RWPE2 (cell line): ENCODE data around the gene IFT88.

Source experiments
- ATAC-seq: fragments of 200-7000 bp; cut with Tn5 transposase; 3 replicates; pipeline ENCODE4 v1.9.1; 2021; ENCODE audit warnings: low read depth
- DNase-seq: peaks from one replicate; pipeline ENCODE4 v3.0.0-alpha.2; 2020; ENCODE audit warnings: low spot score
- H3K27ac ChIP-seq: fragments of 450-650 bp; 2 replicates; pipeline ENCODE4 v1.5.1; 2017; ENCODE audit warnings: mild to moderate bottlenecking; ENCODE audit not compliant: poor library complexity, severe bottlenecking
- H3K27me3 ChIP-seq: fragments of 250-450 bp; sonication (Bioruptor Pico); 2 replicates; pipeline ENCODE4 v1.5.1; 2021; ENCODE audit warnings: mild to moderate bottlenecking, moderate library complexity; ENCODE audit not compliant: insufficient read depth, poor library complexity, severe bottlenecking
- H3K36me3 ChIP-seq: fragments of 250-450 bp; sonication (Bioruptor Pico); 2 replicates; pipeline ENCODE4 v1.5.1; 2020; ENCODE audit warnings: low read depth, mild to moderate bottlenecking, moderate library complexity
- H3K4me1 ChIP-seq: fragments of 250-450 bp; sonication (Bioruptor Pico); 2 replicates; pipeline ENCODE4 v1.5.1; 2021; ENCODE audit warnings: mild to moderate bottlenecking, moderate library complexity; ENCODE audit not compliant: insufficient read depth, poor library complexity, severe bottlenecking
- H3K4me3 ChIP-seq: fragments of 250-450 bp; sonication (Bioruptor Pico); 2 replicates; pipeline ENCODE4 v1.5.1; 2021; ENCODE audit warnings: mild to moderate bottlenecking, moderate library complexity; ENCODE audit not compliant: severe bottlenecking
- H3K9me3 ChIP-seq: fragments of 250-450 bp; sonication (Bioruptor Pico); 2 replicates; pipeline ENCODE4 v1.5.1; 2021; ENCODE audit warnings: mild to moderate bottlenecking, moderate library complexity; ENCODE audit not compliant: severe bottlenecking
- CTCF ChIP-seq: fragments of 450-650 bp; IDR thresholded peaks from one replicate; pipeline ENCODE4 v1.5.1; 2017; ENCODE audit warnings: mild to moderate bottlenecking, moderate library complexity; ENCODE audit not compliant: poor library complexity, severe bottlenecking

The IFT88 gene

GRCh38 chr13:20684546-20684945 lies 117.6 kb downstream of the IFT88 start:
- no peaks in the 10 kb centered on the region for H3K9me3 ChIP-seq
- no peak overlapping the region for H3K4me3 ChIP-seq
- DNase-seq = no peak
- no peaks in the 10 kb centered on the region for H3K36me3 ChIP-seq
- no peak overlapping the region for H3K27ac ChIP-seq
- ATAC-seq = no peak
- H3K4me1 ChIP-seq = no peaks in the 10 kb centered on the region
- no peak for TF ChIP-seq CTCF
- H3K27me3 ChIP-seq = no peaks in the 10 kb centered on the region

- H3K27me3 ChIP-seq = no peaks in the 10 kb centered on the region
- no peak for TF ChIP-seq CTCF
- no peaks in the 10 kb centered on the region for H3K4me1 ChIP-seq
- H3K4me3 ChIP-seq = no peak overlapping the region
- DNase-seq = no peak
- ATAC-seq = no peak
- no peaks in the 10 kb centered on the region for H3K9me3 ChIP-seq
- H3K27ac ChIP-seq = no peak overlapping the region
- no peaks in the 10 kb centered on the region for H3K36me3 ChIP-seq
These were observed 118.1 kb downstream of the IFT88 start for GRCh38 chr13:20685092-20685491.

GRCh38 chr13:20686167-20686566 lies 119.2 kb downstream of the IFT88 start:
- H3K4me3 ChIP-seq = no peak overlapping the region
- H3K27ac ChIP-seq = no peak overlapping the region
- H3K4me1 ChIP-seq = no peaks in the 10 kb centered on the region
- H3K36me3 ChIP-seq = no peaks in the 10 kb centered on the region
- no peak for TF ChIP-seq CTCF
- no peak for DNase-seq
- H3K27me3 ChIP-seq = no peaks in the 10 kb centered on the region
- no peak for ATAC-seq
- H3K9me3 ChIP-seq = no peaks in the 10 kb centered on the region

DNA sequence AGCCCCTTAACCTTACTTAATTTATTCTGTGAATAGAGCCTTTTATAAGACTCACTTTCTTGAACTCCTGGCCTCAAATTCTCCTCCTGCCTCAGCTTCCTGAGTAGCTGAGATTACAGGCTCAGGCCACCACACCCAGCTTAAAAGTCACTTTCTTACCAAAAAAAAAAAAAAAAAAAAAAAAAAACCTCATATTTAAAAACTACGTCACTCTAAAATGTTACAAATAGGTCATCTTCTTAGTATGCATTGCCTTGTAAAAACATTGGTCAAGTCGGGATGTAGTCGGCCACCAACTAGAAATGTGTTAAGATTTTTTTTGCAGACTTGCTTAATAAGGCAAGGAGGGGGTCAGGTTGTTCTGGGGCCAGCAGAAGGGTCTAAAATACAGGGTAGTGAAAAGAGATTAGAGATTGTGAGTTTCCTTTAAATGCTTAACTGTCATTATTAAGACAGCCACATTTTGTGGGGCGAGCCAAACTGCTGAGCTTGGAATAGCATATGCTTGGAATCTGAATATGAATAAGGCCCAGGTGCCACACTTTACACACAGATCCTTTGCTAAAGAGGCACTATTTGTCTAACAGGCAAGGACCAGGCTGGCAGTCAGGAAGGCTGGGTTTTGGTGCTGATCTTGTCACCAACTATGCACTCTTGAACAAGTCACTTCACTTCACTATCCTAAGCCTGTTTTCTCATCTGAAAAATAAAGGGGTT lies 120.1 kb downstream of the IFT88 start:
- DNase-seq = no peak
- Histone ChIP-seq H3K9me3 (no peaks in the 10 kb centered on the region), H3K27me3 (no peaks in the 10 kb centered on the region), H3K4me1 (no peaks in the 10 kb centered on the region), H3K27ac (no peak overlapping the region), H3K4me3 (no peak overlapping the region), H3K36me3 (no peaks in the 10 kb centered on the region)
- TF ChIP-seq CTCF = no peak
- ATAC-seq = no peak

- Histone ChIP-seq H3K27me3 (no peaks in the 10 kb centered on the region), H3K9me3 (no peaks in the 10 kb centered on the region), H3K4me1 (no peaks in the 10 kb centered on the region), H3K4me3 (no peak overlapping the region), H3K36me3 (no peaks in the 10 kb centered on the region), H3K27ac (no peak overlapping the region)
- ATAC-seq (no peak), DNase-seq (no peak)
- no peak for TF ChIP-seq CTCF
These were observed 122.3 kb downstream of the IFT88 start for GRCh38 chr13:20689291-20689690.
